GM18909 (cell line): Measurements from ENCODE around the gene RPS26.
"Not testable (repeated sequence)": the region's sequence is repeated elsewhere in the genome, so short reads cannot be mapped to it uniquely, and the experiment has no call there.

Experiments used
- ATAC-seq: cut with Tn5 transposase; IDR thresholded peaks from one replicate; pipeline ENCODE4 v1.9.1; 2021; ENCODE audit warnings: mild to moderate bottlenecking; ENCODE audit not compliant: unreplicated experiment, poor library complexity

Gene RPS26

DNA sequence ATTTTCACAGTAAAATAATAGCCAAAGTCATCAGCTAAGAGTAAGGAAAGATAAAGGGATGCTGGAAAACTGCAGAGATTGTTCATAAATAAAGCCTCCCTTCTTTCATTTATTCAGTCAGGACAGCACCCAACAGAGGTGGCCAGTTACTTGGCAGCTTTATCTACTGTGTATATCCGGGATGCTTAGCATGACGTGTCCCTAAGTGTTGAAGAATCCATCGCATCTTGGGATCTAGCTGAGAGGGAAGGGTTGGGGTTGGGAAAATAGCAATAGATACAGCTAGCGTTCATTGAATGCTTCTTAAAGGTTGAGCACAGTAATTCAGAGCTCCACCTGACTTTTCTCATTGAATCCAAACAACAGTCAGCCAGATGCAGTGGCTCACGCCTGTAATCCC is 32.7 kb downstream of the RPS26 start:
- ATAC-seq, result no peak

DNA sequence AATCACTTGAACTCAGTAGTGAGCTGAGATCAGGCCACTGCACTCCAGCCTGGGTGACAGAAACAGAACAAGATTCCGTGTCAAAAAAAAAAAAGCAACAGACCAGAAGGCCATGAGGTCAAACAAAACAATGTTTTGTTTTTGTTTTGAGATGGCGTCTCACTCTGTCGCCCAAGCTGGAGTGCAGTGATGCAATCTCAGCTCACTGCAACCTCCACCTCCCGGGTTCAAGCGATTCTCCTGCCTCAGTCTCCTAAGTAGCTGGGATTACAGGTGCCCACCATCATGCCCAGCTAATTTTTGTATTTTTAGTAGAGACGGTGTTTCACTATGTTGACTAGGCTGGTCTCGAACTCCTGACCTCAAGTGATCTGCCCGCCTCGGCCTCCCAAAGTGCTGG is 36.2 kb downstream of the RPS26 start:
- not testable (repeated sequence) for ATAC-seq

- no peak for ATAC-seq
Measured at GRCh38 chr12:56078427-56078826, 36.7 kb downstream of the RPS26 start.

- ATAC-seq, result peak; percentile 77
Measured at GRCh38 chr12:56078931-56079722, 37.4 kb downstream of the RPS26 start.

GRCh38 chr12:56079723-56080555 is 38.2 kb downstream of the RPS26 start, which contains the start of gene ERBB3:
ERBB3 (plus strand) TSS chr12:56080165; CDS start chr12:56080301, 136 bp downstream.
- ATAC-seq, result peak; percentile 30

DNA sequence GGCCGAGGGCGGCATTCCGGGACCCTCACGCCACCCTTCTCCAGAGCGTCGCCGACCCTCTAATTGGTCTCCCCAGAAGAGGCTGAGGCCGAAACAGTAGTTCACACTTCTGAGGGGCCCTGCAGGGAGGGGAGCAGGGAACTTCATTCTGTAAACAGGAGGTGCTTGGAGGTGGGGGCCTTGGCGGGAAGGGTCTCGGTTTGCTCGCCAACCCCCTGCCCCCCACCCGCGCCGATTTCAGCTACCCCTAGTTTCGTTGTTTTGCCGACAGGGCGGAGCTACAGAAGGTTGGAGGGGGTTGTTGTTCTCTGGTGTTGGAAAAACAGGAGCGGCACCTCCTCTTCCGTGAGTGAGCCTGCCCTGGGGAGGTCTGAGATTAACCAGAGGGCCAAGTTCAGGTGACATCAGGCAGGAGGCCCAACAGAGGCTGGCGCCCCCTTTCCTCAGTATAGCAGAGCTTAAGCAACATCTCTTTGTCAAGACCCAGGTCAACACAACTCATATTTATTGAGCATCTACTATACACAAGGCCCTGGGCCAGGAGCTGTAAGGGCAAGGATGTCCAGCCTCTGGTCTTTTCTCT is 38.9 kb downstream of the RPS26 start:
- ATAC-seq, result no peak

GRCh38 chr12:56081393-56082347 is 40.0 kb downstream of the RPS26 start:
- no peak for ATAC-seq

DNA sequence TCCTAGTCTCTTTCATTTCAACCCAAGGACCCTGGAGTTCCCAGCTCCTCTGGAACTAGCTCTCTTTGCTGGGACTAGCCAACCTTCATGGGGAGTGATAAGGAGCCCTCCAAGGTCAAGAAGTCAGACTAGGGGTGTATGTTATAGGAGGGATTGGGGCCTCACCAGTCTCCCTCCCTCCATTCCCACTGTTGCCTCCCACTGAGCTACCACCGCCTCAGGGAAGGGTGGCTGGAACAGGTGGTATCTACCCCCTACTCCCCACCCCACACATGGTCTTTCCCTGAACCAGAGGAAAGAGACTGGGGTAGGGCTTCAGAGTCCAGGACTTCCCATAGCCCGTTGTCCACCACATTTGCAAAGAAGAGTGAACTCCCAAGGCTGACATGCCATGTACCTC is 40.7 kb downstream of the RPS26 start:
- no peak for ATAC-seq

GRCh38 chr12:56082967-56083366 is 41.2 kb downstream of the RPS26 start:
- no peak for ATAC-seq

GRCh38 chr12:56084958-56085543 is 43.3 kb downstream of the RPS26 start:
- no peak for ATAC-seq

DNA sequence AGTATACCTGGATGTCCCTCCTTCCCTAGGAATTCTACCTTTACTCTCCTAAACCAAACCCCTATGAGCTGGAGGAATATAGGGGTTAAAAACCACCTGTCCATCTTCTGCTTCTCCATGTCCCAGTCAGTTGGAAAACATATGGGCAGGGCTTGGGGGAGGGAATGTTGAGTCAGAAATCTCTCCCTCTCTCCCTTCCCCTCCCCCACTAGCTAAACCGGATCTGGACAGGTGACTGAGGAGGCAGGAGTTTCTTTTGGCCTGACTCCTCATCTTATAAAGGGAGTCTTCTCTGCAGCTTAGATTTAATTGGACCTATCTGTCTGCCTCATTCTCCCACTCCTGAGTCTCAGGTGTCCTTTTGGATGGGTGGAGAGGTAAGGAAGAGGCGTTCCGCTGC is 44.4 kb downstream of the RPS26 start:
- no peak for ATAC-seq

DNA sequence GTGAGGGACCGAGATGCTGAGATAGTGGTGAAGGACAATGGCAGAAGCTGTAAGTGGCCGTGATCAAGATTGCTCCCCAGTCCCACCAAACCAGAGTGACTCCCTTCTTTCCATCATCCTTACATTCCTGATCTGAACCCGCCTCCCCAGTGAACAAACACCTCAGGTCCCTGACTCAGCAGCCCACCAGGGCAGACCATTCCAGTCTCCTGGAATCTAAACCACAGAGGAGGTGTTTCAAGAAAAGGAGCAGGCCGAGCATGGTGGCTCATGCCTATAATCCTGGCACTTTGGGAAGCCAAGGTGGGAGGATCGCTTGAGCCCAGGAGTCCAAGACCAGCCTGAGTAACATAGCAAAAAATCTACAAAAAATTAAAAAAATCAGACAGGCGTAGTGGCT is 44.9 kb downstream of the RPS26 start:
- no peak for ATAC-seq

- ATAC-seq, result no peak
Measured at GRCh38 chr12:56087220-56087619, 45.5 kb downstream of the RPS26 start.
